MCF 10A (cell line): ENCODE data around the gene FEZ2. TPM values are rescaled to one million over a fixed set of nuclear protein-coding genes. Genes with fewer than 3 reads are reported as not detected.

ENCODE experiments used
- BruUV-seq: library from RNA; stranded (reverse); fragments of 400-500 nt; replicated peaks from 2 replicates; lab custom pipeline; 2021; lab: Mats Ljungman, UMichigan
- CTCF ChIA-PET: fragments of 300-600 bp; sonication (Branson Sonifier 250); formaldehyde crosslinking; extraction: SDS; loops from one replicate; lab custom pipeline; 2021; ENCODE audit warnings: antibody characterized with exemption, inconsistent platforms; lab: Yijun Ruan, JAX
- POLR2A ChIA-PET: fragments of 300-600, 350-650 bp; sonication (Branson Sonifier 250); formaldehyde crosslinking; extraction: SDS; loops from one replicate; lab custom pipeline; 2020; ENCODE audit warnings: antibody characterized with exemption, inconsistent platforms; lab: Yijun Ruan, JAX
- DNase-seq: peaks from one replicate; pipeline ENCODE4 v3.0.0-alpha.2; 2018; ENCODE audit not compliant: unreplicated experiment
- H3K27ac Mint-ChIP-seq: one replicate; pipeline ENCODE4 v1.8.0; 2022; ENCODE audit warnings: mild to moderate bottlenecking, low read depth, mixed read lengths; ENCODE audit not compliant: unreplicated experiment
- H3K27me3 Mint-ChIP-seq: one replicate; pipeline ENCODE4 v1.8.0; 2022; ENCODE audit warnings: mixed read lengths; ENCODE audit not compliant: insufficient read depth, unreplicated experiment
- H3K36me3 Mint-ChIP-seq: one replicate; pipeline ENCODE4 v1.8.0; 2022; ENCODE audit warnings: mild to moderate bottlenecking, moderate library complexity, mixed read lengths; ENCODE audit not compliant: insufficient read depth, unreplicated experiment
- H3K4me1 Mint-ChIP-seq: one replicate; pipeline ENCODE4 v1.8.0; 2022; ENCODE audit warnings: mixed read lengths; ENCODE audit not compliant: insufficient read depth, unreplicated experiment
- H3K4me3 Mint-ChIP-seq: one replicate; pipeline ENCODE4 v1.8.0; 2022; ENCODE audit warnings: mild to moderate bottlenecking, moderate library complexity, mixed read lengths; ENCODE audit not compliant: unreplicated experiment
- H3K9me3 Mint-ChIP-seq: one replicate; pipeline ENCODE4 v1.8.0; 2022; ENCODE audit warnings: mixed read lengths; ENCODE audit not compliant: unreplicated experiment
- CTCF ChIP-seq: fragments of 200-600 bp; IDR thresholded peaks from one replicate; pipeline ENCODE4 v1.8.0; 2022; ENCODE audit warnings: antibody characterized with exemption, mild to moderate bottlenecking; ENCODE audit not compliant: unreplicated experiment
- intact Hi-C: fragments of 100-400 bp; cut with micrococcal nuclease; formaldehyde crosslinking; loops from 2 replicates; pipeline ENCODE4 v1.14.1; 2022
- total RNA-seq: library from RNA; stranded (reverse); gene quantifications from 2 replicates; pipeline ENCODE4 v1.2.3, GENCODE V29; 2022

Gene FEZ2
- total RNA-seq, 1 experiment from 2014 or later, result 31.9 TPM

GRCh38 chr2:36611316-36611990 lies 13.5 kb upstream of the FEZ2 start:
- BruUV-seq, result no TSS peak
- no peak overlapping the region for H3K4me3 Mint-ChIP-seq
- H3K4me1 Mint-ChIP-seq, result peaks cover 10% of the 10 kb centered on the region
- POLR2A ChIA-PET, result interaction anchor here (0.6 kb wide), 1 partner anchor 43 kb away, joined by 3 read pairs; no protein-coding TSS in a partner anchor
- DNase-seq, result no peak
- intact Hi-C loops, result no loop called here
- CTCF ChIA-PET, result no interaction called here
- no peaks in the 10 kb centered on the region for H3K9me3 Mint-ChIP-seq
- no peak overlapping the region for H3K27ac Mint-ChIP-seq
- H3K36me3 Mint-ChIP-seq, result peaks cover 6% of the 10 kb centered on the region
- TF ChIP-seq CTCF, result no peak
- no peaks in the 10 kb centered on the region for H3K27me3 Mint-ChIP-seq

GRCh38 chr2:36609507-36609906 lies 11.5 kb upstream of the FEZ2 start:
- H3K27ac Mint-ChIP-seq, result no peak overlapping the region
- no peaks in the 10 kb centered on the region for H3K4me1 Mint-ChIP-seq

GRCh38 chr2:36607947-36608346 lies 10.0 kb upstream of the FEZ2 start:
- ChIA-PET CTCF (interaction anchor here (0.7 to 1.1 kb wide), 2 partner anchors 108 to 255 kb away, joined by 3 to 5 read pairs; no protein-coding TSS in a partner anchor), POLR2A (interaction anchor here (0.5 kb wide), 1 partner anchor 38 kb away, joined by 3 read pairs; no protein-coding TSS in a partner anchor)
- H3K27me3 Mint-ChIP-seq, result no peaks in the 10 kb centered on the region
- intact Hi-C loops, result no loop called here
- peak; percentile 23 for DNase-seq
- no peak overlapping the region for H3K27ac Mint-ChIP-seq
- H3K36me3 Mint-ChIP-seq, result peaks cover 6% of the 10 kb centered on the region
- TF ChIP-seq CTCF, result no peak
- no peak overlapping the region for H3K4me3 Mint-ChIP-seq
- no peaks in the 10 kb centered on the region for H3K4me1 Mint-ChIP-seq
- BruUV-seq, result no TSS peak
- no peaks in the 10 kb centered on the region for H3K9me3 Mint-ChIP-seq

More at GRCh38 chr2:36609507-36609906, 11.5 kb upstream of the FEZ2 start:
- no peak for TF ChIP-seq CTCF
- Mint-ChIP-seq H3K4me3 (no peak overlapping the region), H3K9me3 (no peaks in the 10 kb centered on the region), H3K36me3 (peaks cover 6% of the 10 kb centered on the region), H3K27me3 (no peaks in the 10 kb centered on the region)
- no peak for DNase-seq
- CTCF ChIA-PET, result interaction anchor here (0.6 to 1.2 kb wide), 3 partner anchors 9 to 186 kb away, joined by 3 to 6 read pairs (median 4); no protein-coding TSS in a partner anchor
- BruUV-seq, result no TSS peak
- intact Hi-C loops, result no loop called here
- POLR2A ChIA-PET, result no interaction called here

- intact Hi-C loops, result no loop called here
- BruUV-seq, result no TSS peak
Measured at GRCh38 chr2:36606925-36607324, 9.0 kb upstream of the FEZ2 start.

More at GRCh38 chr2:36606925-36607324, 9.0 kb upstream of the FEZ2 start:
- H3K4me1 Mint-ChIP-seq, result no peaks in the 10 kb centered on the region
- no peaks in the 10 kb centered on the region for H3K27me3 Mint-ChIP-seq
- no peak for DNase-seq
- H3K36me3 Mint-ChIP-seq, result peaks cover 6% of the 10 kb centered on the region
- no peak overlapping the region for H3K4me3 Mint-ChIP-seq
- ChIA-PET POLR2A (interaction anchor here (1.1 kb wide), 1 partner anchor 9 kb away, joined by 3 read pairs; the partner anchor contains the start of gene FEZ2), CTCF (interaction anchor here (0.7 kb wide), 1 partner anchor 1789 kb away, joined by 3 read pairs; no protein-coding TSS in a partner anchor)
- no peak for TF ChIP-seq CTCF
- no peak overlapping the region for H3K27ac Mint-ChIP-seq
- H3K9me3 Mint-ChIP-seq, result no peaks in the 10 kb centered on the region
